ENCODE data around the gene ARHGAP26. TPM values are rescaled to one million over a fixed set of nuclear protein-coding genes. Genes with fewer than 3 reads are reported as not detected.

The ARHGAP26 gene
- total RNA-seq, 1 donor = 7.6 TPM

DNA sequence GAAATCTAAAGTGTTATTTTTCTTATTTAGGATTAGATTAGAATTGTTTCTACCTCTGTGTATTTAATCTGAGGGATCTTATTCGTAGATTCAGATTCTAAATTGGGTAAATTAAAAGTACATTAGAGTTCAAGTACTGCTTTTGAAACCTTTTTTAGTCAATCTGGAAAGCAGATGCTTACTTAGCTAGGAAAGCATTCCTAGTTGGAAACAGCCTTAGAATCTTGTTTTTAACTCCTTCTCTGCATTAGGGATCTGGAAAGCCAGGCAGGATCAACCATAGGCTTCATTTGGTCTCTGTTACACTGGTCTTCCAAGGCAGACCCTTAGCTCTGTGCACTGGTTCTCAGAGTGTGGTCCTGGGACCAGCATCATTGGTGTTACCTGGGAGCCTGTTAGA is 385.9 kb downstream of the ARHGAP26 start:
- no peak overlapping the region for H3K4me3 ChIP-seq (ENCODE audit: insufficient read depth, low read length)
- H3K27ac ChIP-seq (ENCODE audit: low read depth, low read length) = peak overlapping the region; percentile 93
- no peaks in the 10 kb centered on the region for H3K79me2 ChIP-seq (ENCODE audit: insufficient read depth, low read length)
- H2AFZ ChIP-seq (ENCODE audit: low read length) = peak overlapping the region; percentile 45
- no peak for DNase-seq (ENCODE audit: insufficient read length, low spot score, missing footprints)
- no peaks in the 10 kb centered on the region for H3K9me3 ChIP-seq (ENCODE audit: low read depth, low read length)
- no peaks in the 10 kb centered on the region for H4K20me1 ChIP-seq (ENCODE audit: insufficient read depth, low read length)
- TF ChIP-seq, protein P1, sequence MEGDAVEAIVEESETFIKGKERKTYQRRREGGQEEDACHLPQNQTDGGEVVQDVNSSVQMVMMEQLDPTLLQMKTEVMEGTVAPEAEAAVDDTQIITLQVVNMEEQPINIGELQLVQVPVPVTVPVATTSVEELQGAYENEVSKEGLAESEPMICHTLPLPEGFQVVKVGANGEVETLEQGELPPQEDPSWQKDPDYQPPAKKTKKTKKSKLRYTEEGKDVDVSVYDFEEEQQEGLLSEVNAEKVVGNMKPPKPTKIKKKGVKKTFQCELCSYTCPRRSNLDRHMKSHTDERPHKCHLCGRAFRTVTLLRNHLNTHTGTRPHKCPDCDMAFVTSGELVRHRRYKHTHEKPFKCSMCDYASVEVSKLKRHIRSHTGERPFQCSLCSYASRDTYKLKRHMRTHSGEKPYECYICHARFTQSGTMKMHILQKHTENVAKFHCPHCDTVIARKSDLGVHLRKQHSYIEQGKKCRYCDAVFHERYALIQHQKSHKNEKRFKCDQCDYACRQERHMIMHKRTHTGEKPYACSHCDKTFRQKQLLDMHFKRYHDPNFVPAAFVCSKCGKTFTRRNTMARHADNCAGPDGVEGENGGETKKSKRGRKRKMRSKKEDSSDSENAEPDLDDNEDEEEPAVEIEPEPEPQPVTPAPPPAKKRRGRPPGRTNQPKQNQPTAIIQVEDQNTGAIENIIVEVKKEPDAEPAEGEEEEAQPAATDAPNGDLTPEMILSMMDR (IDR thresholded peaks at IDR 0.05; ENCODE audit: extremely low read depth, low read depth, low read length) = no peak
- peaks cover 39% of the 10 kb centered on the region for H3K4me1 ChIP-seq (ENCODE audit: insufficient read depth, low read length)
- H3K36me3 ChIP-seq (ENCODE audit: insufficient read depth, low read length) = no peaks in the 10 kb centered on the region
- H3K4me2 ChIP-seq (ENCODE audit: insufficient read depth, low read length) = no peak overlapping the region
- no peaks in the 10 kb centered on the region for H3K27me3 ChIP-seq (ENCODE audit: insufficient read depth, low read length)

DNA sequence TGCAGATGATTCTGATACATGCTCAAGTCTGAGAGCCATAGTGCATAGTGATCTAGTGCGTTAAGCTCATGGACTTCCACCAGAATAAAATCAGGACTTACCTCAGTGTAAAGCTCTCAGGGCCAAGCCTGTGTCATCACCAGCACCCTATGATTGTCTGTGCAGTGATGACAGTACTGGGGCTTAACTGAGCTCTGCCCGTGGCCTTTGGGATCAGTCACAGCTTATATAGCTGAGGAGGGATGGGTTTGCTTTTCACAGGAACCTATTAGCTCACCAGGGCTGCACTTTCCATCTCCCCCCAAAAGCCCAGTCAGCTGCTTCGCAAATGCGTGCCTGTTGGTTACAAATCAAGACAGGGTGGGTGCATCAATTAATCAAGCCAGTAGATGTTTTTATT is 386.4 kb downstream of the ARHGAP26 start:
- Histone ChIP-seq H3K27me3 (ENCODE audit: insufficient read depth, low read length) (no peaks in the 10 kb centered on the region), H2AFZ (ENCODE audit: low read length) (peak overlapping the region; percentile 45), H3K79me2 (ENCODE audit: insufficient read depth, low read length) (no peaks in the 10 kb centered on the region), H3K27ac (ENCODE audit: low read depth, low read length) (no peak overlapping the region), H3K4me2 (ENCODE audit: insufficient read depth, low read length) (no peak overlapping the region), H3K9me3 (ENCODE audit: low read depth, low read length) (no peaks in the 10 kb centered on the region), H3K4me1 (ENCODE audit: insufficient read depth, low read length) (peaks cover 39% of the 10 kb centered on the region), H3K36me3 (ENCODE audit: insufficient read depth, low read length) (no peaks in the 10 kb centered on the region), H4K20me1 (ENCODE audit: insufficient read depth, low read length) (no peaks in the 10 kb centered on the region), H3K4me3 (ENCODE audit: insufficient read depth, low read length) (no peak overlapping the region)
- TF ChIP-seq, protein P1 (IDR thresholded peaks at IDR 0.05; ENCODE audit: extremely low read depth, low read depth, low read length) = no peak
- DNase-seq (ENCODE audit: insufficient read length, low spot score, missing footprints) = no peak

DNA sequence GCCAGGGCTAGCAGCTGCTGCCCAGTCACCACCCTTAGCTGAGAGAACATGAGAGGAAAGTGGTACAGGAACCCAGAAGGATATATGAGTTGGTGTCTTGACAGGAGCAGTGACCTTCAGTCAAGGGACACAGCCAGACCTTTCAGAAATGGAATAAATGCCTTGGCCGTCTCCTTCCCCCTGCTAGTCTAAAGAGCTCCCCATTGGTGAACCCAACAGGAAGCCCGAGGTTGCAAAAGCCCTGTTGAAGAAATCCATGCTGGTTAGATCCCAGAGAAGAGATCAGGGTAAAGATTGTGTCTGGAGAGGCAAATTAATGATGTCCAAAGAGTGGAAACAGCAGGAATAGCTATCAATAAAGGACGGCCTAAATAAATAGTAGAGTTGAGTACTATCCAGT is 388.9 kb downstream of the ARHGAP26 start:
- Histone ChIP-seq H3K4me2 (ENCODE audit: insufficient read depth, low read length) (no peak overlapping the region), H2AFZ (ENCODE audit: low read length) (no peak overlapping the region), H3K36me3 (ENCODE audit: insufficient read depth, low read length) (no peaks in the 10 kb centered on the region), H3K27ac (ENCODE audit: low read depth, low read length) (no peak overlapping the region), H3K79me2 (ENCODE audit: insufficient read depth, low read length) (no peaks in the 10 kb centered on the region), H3K9me3 (ENCODE audit: low read depth, low read length) (no peaks in the 10 kb centered on the region), H3K4me1 (ENCODE audit: insufficient read depth, low read length) (peaks cover 34% of the 10 kb centered on the region), H3K27me3 (ENCODE audit: insufficient read depth, low read length) (no peaks in the 10 kb centered on the region), H3K4me3 (ENCODE audit: insufficient read depth, low read length) (no peak overlapping the region), H4K20me1 (ENCODE audit: insufficient read depth, low read length) (no peaks in the 10 kb centered on the region)
- no peak for DNase-seq (ENCODE audit: insufficient read length, low spot score, missing footprints)
- TF ChIP-seq, protein P1 (IDR thresholded peaks at IDR 0.05; ENCODE audit: extremely low read depth, low read depth, low read length) = no peak

DNA sequence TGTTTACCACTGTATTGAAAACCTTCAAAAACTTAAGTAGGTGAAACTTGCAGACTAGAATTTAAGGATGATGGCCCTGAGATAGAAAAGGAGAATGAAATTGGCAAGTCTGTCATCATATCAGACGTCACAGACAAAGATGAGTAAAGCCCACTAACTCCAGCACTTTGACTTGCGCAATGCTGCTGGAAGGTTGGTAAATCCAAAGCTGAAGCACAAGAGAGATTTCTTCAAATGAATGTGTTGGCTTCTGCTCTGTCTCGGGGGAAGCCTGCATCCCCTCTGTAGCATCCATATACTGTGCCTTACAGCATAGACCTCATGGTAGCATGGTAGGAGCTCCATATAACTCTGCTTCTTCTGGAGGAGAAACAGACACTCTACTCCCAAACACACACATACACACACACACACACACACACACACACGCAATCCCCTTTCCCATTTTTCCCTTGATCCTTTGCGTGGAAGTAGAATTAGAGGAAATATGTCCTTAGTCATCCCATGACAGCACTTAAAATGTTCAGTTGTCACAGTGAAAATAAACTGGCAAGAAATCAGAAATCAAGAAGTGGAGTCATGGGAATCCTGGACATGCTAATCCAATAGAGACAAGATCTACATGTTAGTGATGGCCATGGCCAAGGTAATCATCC is 391.8 kb downstream of the ARHGAP26 start:
- Histone ChIP-seq H4K20me1 (ENCODE audit: insufficient read depth, low read length) (no peaks in the 10 kb centered on the region), H3K27me3 (ENCODE audit: insufficient read depth, low read length) (no peaks in the 10 kb centered on the region), H3K4me2 (ENCODE audit: insufficient read depth, low read length) (no peak overlapping the region), H3K36me3 (ENCODE audit: insufficient read depth, low read length) (no peaks in the 10 kb centered on the region), H3K79me2 (ENCODE audit: insufficient read depth, low read length) (no peaks in the 10 kb centered on the region), H2AFZ (ENCODE audit: low read length) (no peak overlapping the region), H3K27ac (ENCODE audit: low read depth, low read length) (peak overlapping the region; percentile 54), H3K4me1 (ENCODE audit: insufficient read depth, low read length) (peaks cover 10% of the 10 kb centered on the region), H3K9me3 (ENCODE audit: low read depth, low read length) (no peaks in the 10 kb centered on the region), H3K4me3 (ENCODE audit: insufficient read depth, low read length) (no peak overlapping the region)
- TF ChIP-seq, protein P1 (IDR thresholded peaks at IDR 0.05; ENCODE audit: extremely low read depth, low read depth, low read length) = no peak
- no peak for DNase-seq (ENCODE audit: insufficient read length, low spot score, missing footprints)
